NCI-H1092 treated with DMSO at 0.1 percent for 48 hours (cell line): ENCODE data around the gene SUPT3H.

ENCODE experiments used
- DNase-seq: peaks from one replicate; lab custom pipeline; 2025; lab: John Stamatoyannopoulos, UW

SUPT3H gene

GRCh38 chr6:44837255-44837654 is 540.5 kb downstream of the SUPT3H start:
- DNase-seq: no peak

DNA sequence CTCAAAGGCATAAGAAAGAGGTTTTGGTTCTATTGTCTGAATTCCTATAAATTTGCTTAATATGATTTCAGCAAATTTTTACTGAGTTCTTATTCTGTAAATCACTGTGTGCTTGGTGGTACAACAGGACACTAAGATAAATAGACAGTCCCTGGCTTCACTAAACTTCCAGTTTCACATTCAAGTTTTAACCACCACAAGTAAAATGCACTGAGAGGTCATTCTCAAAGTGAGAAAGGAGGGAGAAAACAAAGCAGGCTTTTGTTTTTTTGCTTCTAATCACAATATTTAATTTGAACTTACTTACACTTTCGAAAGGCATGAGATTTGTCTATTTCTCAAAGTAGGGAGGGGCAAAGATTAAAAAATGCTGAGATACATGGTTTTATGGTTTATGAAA is 544.5 kb downstream of the SUPT3H start:
- DNase-seq: no peak

- no peak for DNase-seq
These were observed 546.6 kb downstream of the SUPT3H start for GRCh38 chr6:44831002-44831610.

DNA sequence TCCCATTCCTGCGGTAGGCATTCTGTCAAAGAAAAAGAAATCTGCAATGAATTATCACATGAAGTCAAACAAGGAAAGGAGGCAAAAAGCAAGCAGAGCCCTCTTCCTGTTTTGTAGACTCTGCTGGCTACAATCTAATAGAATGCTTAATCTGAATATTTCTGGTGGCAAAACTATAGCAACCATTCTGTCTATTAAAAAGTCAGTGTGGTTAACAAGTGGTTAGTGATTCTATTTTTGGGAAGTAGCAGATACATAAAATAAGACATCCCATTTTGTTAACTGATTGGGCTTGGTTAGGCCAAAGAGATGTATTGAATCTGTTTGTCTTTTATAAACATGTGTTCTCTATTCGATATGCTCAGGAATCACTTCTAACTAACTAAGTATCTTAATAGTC is 547.9 kb downstream of the SUPT3H start:
- DNase-seq: no peak

- DNase-seq: no peak
These were observed 549.0 kb downstream of the SUPT3H start for GRCh38 chr6:44828780-44829179.

DNA sequence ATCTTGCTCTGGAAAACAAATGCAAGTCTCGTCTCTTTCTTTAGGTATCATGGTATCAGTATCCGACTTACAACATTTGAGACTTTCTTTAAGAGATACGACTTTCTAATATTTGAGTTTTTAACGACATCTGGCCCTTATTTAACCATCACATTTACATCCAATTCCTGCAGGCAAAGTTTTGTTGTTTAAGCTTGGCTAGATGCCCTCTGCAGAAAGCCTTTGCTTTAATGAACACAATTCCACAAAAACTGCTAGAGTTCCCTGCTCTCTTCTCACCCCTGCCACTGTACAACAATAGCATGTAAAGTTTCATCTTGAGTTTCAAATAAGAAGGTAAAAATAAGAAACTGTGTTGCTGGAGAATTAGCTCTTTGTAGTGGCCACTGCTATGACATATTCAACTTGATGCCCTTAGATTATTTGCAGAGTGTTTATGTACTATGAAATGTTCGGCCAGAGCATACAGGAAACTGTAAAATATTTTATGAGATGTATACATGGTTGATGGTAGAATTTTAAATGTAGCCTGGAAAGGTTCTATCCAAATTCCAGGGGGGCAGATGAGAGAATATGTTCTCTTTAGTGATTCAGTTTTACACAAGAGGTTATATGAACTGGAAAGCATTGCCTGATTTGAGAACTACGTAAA is 551.6 kb downstream of the SUPT3H start:
- DNase-seq: no peak

DNA sequence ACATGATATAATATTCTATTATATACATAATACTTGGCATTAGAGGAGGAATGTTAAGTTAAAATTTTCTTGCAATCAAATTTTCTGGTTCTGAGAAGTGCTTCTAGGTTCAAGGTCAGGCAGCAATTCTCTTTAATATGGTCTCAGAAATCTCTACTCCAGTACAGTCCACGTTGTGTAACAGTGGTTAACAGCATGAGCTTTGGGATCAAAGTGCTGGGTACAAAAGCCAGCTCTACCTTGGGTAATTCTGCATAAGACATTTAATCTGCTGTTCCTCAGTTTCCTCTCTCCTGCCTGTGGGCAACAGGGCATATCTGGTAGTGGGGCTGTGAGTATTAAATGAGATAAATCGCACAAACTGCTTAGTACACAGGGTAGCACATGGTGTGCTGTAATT is 552.5 kb downstream of the SUPT3H start:
- no peak for DNase-seq

GRCh38 chr6:44824567-44824966 is 553.2 kb downstream of the SUPT3H start:
- DNase-seq: no peak

DNA sequence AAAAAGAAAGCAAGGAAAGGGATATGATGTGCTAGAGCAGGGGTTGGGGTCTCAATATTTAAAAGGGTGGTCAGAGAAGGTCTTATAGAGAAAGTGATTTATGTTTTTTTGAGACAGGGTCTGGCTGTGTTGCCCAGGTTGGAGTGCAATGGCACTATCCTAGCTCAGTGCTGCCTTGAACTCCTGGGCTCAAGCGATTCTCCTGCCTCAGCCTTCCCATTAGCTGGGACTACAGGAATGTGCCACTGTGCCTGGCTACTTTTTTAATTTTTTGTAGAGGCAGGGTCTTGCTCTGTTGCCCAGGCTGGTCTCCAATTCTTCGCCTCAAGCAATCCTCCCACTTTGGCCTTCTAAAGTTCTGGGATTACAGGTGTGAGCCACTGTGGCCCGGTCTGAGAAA is 557.0 kb downstream of the SUPT3H start:
- no peak for DNase-seq

- no peak for DNase-seq
These were observed 557.4 kb downstream of the SUPT3H start for GRCh38 chr6:44820321-44820720.

DNA sequence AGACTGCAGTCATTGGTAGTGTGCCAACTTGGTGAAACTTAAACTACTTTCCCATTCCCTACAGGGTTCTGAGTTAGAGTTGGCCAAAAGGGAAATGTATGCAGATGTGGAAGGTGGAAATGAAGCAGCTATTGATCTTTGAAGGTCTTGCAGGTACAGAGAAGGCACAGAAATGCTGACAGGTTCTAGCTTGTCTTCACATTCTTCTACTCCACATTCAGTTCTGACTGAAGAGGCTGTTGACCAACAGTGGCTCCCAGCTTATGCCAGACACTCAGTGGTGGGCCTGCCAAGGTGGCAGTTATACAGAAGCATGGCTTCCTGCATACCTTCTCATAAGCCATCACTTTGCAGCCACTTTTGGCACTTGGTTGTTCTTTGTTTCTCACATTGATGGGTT is 566.3 kb downstream of the SUPT3H start:
- DNase-seq: no peak

- DNase-seq: no peak
These were observed 568.5 kb downstream of the SUPT3H start for GRCh38 chr6:44809258-44809657.

- DNase-seq: no peak
These were observed 569.6 kb downstream of the SUPT3H start for GRCh38 chr6:44808148-44808547.

DNA sequence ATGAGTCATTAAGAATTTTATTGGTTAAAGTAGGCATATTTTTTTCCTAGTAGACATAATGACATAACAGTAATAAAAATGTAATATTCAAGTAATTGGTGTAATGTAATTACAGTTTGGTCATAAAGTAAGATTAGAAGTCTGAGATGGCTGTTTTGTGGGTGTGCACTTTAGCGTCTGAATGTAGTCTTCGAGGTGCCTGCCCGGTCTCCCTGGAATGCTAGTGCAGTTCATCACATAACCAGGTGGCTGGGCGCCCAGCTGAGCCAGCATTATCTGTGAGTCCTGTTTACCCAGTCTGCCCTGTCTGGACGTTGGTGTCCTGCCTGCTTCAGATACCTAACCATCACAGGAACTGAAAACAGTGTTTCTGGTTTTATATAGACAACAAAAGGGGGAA is 571.1 kb downstream of the SUPT3H start:
- DNase-seq: no peak

DNA sequence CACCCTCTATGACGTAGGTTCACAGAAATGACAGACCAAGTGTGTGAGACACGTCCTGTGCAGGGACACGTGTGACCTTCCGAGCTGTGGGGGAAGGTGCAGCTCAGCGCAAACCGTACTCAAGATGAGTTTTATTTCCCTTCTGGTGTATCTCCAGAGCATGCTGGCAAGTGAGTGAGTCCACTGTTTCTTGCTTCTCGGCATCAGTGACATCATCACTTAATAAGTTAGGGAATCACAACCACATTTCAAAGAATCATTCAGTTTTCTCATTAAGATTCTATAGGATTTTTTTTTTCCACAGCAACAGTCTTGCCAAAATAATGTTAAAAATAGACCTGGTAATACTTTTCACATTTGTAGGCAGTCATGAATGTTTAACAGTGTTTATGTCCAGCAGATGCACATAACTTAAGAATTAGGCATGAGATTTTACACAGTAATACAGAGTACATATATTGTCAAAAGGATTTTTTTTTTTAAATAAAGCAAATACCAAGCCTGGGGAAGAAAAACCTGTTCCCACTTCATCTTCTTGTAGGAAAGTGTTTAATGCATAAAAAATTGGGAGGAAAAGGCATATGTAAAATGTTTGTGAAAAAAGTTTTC is 572.4 kb downstream of the SUPT3H start:
- DNase-seq: no peak

DNA sequence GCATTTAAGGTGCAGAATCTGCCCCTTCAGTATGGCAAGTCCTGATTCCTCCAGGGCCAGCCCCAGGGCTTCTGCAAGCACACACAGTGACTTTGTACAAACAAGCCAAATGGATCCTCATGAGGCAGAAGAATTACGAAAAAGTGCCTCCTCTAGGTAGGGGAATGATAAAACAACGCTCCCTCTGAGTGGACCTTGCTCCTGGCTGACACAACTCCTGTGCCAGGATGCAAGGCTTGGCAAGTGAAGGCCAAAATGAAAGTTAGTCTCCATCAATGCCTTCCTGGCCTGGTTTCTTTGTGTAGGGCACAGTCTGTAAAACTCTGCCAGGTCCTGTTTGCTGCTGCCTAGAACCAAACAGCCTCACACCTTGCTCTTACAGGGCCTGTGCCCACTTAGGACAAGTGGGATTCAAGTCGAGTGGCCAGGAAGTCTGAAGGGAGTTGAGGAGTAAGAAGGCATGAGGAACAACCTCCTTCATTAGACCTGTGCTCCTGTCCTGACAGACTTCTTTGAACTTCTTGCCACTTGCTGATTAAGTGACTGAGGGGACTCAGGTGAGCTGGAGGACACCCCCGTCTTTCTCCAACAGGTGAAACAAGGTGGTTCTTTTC is 573.1 kb downstream of the SUPT3H start:
- DNase-seq: no peak

DNA sequence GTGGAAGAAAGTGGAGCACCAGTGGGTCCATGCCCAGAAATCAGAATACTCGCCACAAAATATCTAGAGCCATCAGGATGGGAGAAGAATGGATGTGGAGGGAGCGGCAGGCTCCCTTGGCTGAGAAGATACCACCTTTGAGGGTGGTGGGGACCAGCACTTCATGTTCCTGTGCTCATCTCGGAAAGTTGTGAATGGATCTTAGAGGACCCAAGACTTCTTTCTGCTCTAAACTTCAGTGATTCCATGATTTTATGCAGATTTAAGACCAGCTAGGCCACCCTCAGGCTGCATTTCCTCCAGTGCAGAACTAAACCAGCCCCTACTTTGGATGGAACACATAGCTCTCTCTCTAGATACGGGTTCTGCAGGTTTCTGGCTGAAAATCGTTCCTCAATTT is 573.7 kb downstream of the SUPT3H start:
- no peak for DNase-seq

- DNase-seq: no peak
These were observed 576.7 kb downstream of the SUPT3H start for GRCh38 chr6:44800784-44801592.

DNA sequence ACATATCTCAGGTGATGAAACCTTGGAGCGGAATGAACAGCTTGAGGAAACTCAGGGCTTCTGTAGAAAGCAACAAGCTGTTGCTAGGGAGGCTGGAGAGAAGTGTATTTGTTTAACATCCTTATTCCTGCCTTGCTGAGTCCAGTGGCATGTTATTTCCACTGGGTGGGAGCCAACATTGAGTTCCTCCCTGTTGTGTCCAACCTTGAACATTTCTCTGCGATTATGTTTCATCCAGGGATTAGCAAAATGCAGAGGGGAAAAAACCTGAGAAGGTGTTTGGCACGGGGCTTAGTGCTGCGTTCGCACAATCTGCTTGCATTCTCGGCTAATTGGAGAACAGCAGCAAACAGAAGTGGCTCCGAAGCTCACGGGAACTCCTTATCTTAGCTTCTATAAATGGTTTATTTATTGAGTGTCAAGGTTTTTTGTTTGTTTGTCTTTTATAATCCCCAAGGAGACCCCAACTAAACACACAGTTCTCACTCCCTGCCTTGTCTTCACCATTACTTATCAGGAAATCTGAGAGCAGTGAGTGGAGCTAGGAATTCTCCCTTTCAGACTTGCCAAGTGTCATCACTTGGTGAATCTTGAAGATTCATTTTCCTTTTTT is 577.5 kb downstream of the SUPT3H start:
- DNase-seq: no peak

- no peak for DNase-seq
These were observed 580.0 kb downstream of the SUPT3H start for GRCh38 chr6:44797746-44798145.

GRCh38 chr6:44795326-44795725 is 582.4 kb downstream of the SUPT3H start:
- no peak for DNase-seq

- DNase-seq: no peak
These were observed 587.9 kb downstream of the SUPT3H start for GRCh38 chr6:44789806-44790205.
